ENCODE results near the gene ANKRD12.

GRCh38 chr18:9334329-9334972, 197.9 kb downstream of the ANKRD12 start, which contains the start of gene TWSG1:
- TF ChIP-seq CTCF (conservative IDR thresholded peaks at IDR 0.05; ENCODE audit: low read depth, low read length) = peak; percentile 47
- no peak; the same call in 1 of the 2 replicates for TF ChIP-seq POLR2A (IDR thresholded peaks at IDR 0.05; ENCODE audit: low read depth, low read length)
- TF ChIP-seq MXI1 (IDR thresholded peaks at IDR 0.05; ENCODE audit: borderline replicate concordance, low read depth, low read length) = peak; percentile 56; the same call in 1 of the 2 replicates
- TF ChIP-seq RFX5 (IDR thresholded peaks at IDR 0.05; ENCODE audit: low read depth, low read length) = no peak
- no peak for TF ChIP-seq RAD21 (IDR thresholded peaks at IDR 0.05; ENCODE audit: low read length)
- TF ChIP-seq SMC3 (IDR thresholded peaks at IDR 0.05; ENCODE audit: low read depth, low read length) = peak; percentile 10; the same call in 1 of the 2 replicates
- TF ChIP-seq ELK1 (IDR thresholded peaks at IDR 0.05; ENCODE audit: borderline replicate concordance, low read depth, low read length) = no peak
- no peak for TF ChIP-seq USF2 (IDR thresholded peaks at IDR 0.05; ENCODE audit: low read depth, low read length)
- no peak for TF ChIP-seq RCOR1 (IDR thresholded peaks at IDR 0.05; ENCODE audit: insufficient replicate concordance, low read length)
